Raji (cell line): ENCODE measurements around the gene AP3M1.

Experiments used
- POLR2A ChIP-seq: IDR thresholded peaks from 2 replicates; pipeline ENCODE4 v1.6.1; 2011; ENCODE audit warnings: low read depth, low read length, control low read depth; ENCODE audit not compliant: insufficient read depth

The AP3M1 gene

GRCh38 chr10:74171625-74172024 is 21.0 kb upstream of the AP3M1 start:
- no peak for TF ChIP-seq POLR2A

DNA sequence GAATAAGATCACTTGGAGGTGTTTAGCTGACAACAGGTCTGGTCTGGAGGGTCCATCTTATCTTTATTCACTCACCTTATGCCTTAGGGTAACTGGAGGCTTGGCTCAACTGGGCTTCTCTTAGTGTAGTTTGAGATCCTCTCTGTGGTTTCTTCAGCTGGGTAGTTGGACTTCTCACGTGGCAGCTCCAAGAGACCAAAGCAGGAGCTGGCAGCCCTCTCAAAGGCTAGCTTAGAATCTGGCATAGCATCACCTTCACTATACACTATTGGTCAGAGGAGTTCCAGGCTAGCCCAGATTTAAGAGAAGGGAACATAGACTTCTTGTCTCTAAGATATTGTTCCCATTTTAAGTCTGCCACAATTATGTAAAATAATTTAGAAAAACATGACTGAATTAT is 16.8 kb upstream of the AP3M1 start:
- TF ChIP-seq POLR2A: no peak

GRCh38 chr10:74165530-74165901 is 14.9 kb upstream of the AP3M1 start:
- no peak for TF ChIP-seq POLR2A

- no peak for TF ChIP-seq POLR2A
Measured at GRCh38 chr10:74164716-74165529, 14.3 kb upstream of the AP3M1 start.

- no peak for TF ChIP-seq POLR2A
Measured at GRCh38 chr10:74163319-74164068, 12.9 kb upstream of the AP3M1 start.

DNA sequence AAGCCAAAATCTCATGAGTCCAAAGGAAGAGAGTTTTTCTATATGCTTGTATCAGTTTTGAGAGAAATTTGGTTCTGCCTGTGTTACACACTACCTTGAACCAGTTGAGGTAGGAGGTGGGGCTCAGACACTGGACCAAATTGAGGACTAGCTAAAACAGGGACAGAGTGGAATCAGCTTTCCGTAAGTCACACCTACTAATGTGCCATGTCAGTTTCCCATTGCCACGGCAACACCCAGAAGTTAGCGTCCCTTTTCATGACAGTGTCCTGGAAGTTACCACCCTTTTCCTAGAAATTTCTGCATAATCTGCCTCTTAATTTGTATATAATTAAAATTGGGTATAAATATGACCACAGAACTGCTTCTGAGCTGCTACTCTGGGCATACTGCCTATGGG is 9.4 kb upstream of the AP3M1 start:
- TF ChIP-seq POLR2A: no peak

DNA sequence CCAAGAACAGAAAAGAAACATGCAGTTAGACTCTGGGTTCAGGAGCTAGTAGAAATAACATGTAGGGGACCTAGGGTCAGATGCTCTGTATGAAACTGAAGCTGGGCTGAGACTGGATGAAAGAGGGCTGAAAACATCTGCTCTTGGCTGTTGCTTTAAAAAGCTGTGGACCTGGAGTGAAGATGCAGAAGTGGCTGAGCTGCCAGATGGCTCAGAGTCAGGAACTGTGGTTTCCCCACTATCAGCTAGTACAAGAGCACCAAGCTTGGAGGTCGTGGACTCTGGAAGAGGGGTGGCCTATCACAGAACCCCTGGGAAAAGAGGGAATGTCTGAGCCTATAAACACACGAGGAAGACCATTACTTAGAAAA is 6.3 kb upstream of the AP3M1 start:
- TF ChIP-seq POLR2A: no peak

DNA sequence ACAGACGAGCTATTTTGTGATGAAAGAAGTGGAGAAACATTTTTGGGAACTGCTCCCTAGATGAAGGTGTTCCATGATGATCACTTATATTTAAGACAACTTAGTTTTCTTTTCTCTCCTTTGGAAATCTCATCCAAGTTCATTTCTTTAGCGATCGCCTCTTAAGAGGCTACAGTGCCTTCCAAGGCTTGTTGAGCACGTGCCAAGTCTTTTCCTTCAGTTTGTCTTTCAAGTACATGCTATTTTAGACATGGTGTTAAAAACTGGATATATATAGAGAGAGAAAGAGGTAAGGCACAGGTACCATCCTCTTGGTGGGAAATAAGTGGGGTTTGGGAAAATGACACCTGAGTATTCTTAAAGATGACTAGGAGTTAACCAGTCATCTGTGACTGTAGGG is 3.0 kb upstream of the AP3M1 start:
- TF ChIP-seq POLR2A: no peak

- TF ChIP-seq POLR2A: no peak
Measured at GRCh38 chr10:74153123-74153522, 2.5 kb upstream of the AP3M1 start.

DNA sequence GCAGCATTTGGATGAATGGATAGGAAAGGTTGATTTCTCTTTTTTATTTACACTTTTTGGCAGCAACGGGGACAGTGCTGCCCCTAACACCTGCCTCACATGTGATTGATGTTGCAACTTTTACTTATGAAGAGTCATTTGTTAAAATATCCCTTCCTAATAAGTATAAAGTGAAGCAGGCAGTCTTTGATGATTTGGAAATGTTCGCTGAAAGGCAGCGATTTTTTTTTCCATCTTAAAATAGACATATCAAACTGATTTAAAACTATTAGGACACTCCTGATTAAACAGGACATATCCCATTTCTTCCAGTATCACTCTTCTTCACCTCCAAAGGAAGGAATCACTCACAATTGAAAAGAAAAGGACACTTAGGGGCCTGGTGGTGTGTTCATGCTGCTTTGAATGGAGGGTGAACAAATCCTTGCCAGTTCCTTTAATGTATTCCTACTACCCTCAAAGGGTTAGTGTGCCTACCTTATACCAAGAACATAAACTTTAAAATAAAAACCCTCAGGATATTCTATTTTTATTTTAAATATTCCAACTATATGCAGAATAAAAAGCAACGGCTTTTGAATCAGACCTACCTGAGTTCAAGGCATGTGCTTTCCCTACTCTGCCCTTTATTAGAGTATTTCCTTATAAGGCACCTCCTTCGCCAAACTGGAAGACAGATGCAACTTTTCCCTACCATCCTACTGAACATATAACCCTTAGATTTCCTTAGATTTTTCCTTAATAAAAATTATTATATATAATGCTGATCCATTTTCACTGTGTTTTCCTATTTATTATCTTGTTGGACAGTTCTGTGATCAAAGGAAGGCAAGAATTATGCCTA is 1.5 kb upstream of the AP3M1 start:
- TF ChIP-seq POLR2A: no peak

- TF ChIP-seq POLR2A: peak; percentile 91
Measured at GRCh38 chr10:74150990-74151878, 606 bp upstream of the AP3M1 start, which contains the start of gene ADK. Gene ADK (plus strand): TSS chr10:74151221. CDS start chr10:74151279, 58 bp downstream.

DNA sequence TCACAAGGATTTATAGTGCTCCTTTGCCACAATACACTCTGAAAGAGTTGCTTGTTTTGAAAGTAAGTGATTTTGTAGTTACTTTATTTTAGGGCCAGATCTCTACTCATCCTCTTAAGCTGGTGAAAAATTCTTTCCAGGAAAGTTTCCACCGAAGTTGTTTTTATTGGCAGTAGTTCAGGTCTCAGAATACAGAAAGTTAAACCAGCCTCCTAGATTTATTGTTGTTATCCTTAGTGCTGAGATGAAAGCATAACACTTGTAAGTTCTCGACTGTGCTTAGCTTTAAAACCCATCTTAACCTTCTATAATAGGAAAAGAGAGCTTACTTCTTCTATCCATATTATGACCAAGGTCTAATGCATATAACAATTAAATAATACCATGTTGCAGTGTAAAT is 5.5 kb downstream of the AP3M1 start:
- no peak for TF ChIP-seq POLR2A

GRCh38 chr10:74140553-74140952 is 10.1 kb downstream of the AP3M1 start:
- no peak for TF ChIP-seq POLR2A

DNA sequence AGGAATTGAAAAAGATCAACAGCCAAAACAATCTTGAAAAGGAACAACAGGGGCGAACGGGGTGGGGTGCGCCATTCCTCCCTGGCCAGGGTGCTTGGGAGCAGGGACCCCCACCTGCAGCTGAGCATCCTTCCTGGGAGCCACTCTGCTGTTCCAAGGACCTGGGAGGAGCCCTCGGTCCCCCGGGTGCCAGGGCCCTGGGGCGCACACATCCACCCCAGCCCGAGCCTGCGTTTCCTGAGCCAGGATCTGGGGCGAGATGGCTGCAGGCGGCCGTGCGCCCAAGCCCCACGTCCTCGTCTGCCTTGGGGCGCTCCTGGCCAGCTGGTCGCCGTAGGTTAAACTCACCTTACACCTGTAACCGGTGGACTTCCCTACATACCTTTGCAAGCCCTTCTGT is 10.6 kb downstream of the AP3M1 start:
- TF ChIP-seq POLR2A: no peak

DNA sequence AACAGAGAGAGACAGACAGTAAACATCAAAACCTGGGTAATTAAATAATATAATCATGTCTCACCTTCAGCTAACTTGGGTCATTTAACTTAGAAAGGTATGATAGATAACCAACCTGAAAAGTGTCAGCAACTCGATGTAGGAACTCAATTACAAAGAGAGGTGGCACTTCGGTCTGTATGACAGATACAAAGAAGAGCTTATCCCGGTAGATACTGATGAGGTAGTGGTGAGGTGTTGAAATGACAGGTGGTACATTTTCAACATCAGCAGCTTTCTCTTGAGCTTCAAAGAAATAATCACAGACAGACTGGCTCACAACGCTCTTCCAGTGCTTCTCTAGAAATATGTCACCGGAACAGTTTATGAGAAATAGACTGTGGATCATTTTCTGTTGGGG is 12.6 kb downstream of the AP3M1 start:
- no peak for TF ChIP-seq POLR2A

- TF ChIP-seq POLR2A: no peak
Measured at GRCh38 chr10:74135452-74135851, 15.2 kb downstream of the AP3M1 start.
